GM18870 (cell line): ENCODE results near the gene ALPL.
"Not testable (repeated sequence)": the region's sequence is repeated elsewhere in the genome, so short reads cannot be mapped to it uniquely, and the experiment has no call there.

Experiments
- ATAC-seq: cut with Tn5 transposase; IDR thresholded peaks from one replicate; pipeline ENCODE4 v1.9.1; 2021; ENCODE audit warnings: moderate library complexity; ENCODE audit not compliant: unreplicated experiment

The ALPL gene

DNA sequence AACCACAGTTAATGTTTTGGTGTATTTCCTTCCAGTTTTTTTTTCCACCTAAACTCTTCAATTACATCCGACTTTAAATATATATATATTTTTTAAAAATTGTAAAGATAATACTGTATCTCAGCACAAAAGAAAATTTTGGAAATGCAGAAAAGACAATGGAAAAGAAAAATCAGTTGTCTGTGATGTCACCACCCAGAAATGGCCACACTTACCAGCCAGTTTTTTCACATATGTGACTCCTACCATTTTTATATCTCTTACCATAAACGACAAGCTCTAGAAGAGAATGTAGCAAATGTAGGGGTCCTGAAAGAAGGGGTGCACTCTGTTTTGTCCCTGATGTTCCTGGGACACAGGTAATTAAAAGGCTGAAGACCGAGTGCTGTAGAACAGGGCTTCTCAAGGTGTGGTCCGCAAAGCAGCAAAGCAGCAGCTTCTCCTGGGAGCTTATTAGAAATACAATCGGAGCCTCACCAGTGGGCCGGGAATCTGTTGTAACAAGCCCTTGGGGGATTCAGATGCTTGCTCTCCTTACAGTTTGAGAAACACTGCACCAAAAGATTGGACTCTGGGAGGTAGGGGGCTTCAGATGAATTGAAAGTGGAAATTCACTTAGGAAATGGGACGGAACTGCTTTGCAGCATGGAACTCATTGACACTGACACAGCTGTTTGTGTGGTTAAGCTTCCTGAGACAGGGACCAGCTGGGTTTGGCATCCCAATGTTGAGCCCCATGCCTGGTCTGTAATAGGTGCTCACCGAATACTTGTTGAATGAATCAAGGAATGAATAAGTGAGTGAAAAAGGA, 44.1 kb downstream of the ALPL start:
- no peak for ATAC-seq

DNA sequence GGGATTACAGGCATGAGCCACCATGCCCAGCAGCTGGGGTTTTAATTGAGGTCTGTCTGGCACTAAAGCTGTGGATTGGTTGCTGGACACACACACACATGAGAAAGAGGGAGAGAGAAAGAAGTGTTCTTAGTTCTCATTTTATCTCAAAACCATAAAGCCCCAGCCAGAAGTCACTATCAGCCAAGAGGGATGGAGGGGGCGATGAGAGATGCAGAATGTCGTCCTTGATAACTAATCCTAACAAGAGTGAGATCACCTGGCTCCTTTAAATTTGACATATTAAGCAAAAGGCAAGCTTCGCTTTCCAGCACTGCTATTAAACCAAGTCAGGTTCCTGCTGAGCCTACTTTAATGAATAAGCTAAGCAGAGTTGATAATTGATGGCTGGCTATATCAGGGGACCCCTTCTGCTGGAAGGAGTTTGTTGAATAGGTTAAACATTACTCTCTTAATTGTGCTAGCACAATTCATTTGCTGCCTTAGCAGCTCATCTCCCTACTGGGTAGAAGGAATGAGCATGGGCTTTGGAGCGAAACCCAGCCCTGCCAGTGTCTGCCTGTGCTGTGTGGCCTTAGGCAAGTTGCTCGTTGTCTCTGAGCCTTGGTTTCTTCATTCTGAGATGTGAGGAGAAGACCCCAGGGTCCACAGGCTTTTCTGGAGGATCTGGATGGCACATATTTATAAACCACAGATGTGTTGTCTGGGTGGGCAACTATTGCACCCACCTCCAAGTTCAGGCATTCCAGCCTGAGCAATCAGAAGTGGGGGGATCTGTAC, 50.8 kb downstream of the ALPL start:
- ATAC-seq = no peak

DNA sequence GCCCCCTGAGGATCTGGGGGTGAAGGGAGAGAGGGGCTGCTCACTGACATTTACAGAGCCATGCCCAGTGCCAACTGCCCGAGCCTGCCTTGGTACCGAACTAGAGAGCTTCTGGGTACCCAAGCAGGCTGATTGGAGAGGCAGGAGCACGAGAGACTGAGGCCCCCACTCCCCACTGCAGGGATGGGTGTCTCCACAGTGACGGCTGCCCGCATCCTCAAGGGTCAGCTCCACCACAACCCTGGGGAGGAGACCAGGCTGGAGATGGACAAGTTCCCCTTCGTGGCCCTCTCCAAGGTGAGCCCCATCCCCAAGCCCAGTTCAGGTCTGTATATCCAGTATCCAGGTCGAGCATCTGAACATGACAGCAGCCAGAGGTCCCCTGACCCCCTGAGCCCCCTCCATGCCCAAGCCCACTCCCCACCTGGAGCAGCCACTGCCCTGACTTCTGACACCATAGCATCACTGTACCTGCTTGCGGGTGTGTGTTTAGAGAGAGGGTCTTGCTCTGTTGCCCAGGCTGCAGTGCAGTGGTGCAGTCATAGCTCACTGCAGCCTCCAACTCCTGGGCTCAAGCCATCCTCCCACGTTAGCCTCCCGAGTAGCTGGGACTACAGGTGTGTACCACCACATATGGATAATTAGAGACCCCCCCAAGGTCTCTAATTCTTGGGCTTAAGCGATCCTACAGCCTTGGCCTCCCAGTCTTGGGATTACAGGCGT, 51.9 kb downstream of the ALPL start:
- ATAC-seq = no peak

DNA sequence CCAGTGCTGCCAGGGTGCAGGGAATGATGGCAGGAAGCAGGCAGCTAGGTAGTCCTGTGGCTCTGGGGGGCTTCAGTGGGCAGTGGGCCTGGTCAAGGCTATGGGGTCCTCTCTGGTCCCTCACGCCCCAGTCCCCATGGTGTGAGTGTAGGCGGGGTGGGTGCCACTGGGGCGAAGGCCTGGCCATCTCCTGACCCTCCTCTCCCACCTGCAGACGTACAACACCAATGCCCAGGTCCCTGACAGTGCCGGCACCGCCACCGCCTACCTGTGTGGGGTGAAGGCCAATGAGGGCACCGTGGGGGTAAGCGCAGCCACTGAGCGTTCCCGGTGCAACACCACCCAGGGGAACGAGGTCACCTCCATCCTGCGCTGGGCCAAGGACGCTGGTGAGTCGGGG, 53.7 kb downstream of the ALPL start:
- no peak for ATAC-seq

DNA sequence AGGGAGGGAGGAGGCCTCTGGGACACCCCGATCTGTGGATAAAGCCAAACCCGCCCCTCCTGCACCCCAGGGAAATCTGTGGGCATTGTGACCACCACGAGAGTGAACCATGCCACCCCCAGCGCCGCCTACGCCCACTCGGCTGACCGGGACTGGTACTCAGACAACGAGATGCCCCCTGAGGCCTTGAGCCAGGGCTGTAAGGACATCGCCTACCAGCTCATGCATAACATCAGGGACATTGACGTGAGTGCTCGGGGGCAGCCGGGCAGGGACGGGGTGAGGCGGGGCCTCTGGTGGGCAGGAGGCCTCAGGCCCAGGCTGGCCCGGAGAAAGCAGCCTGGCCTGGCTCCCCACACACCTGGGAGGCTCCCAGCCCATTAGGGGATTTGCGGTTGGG, 54.7 kb downstream of the ALPL start:
- no peak for ATAC-seq

DNA sequence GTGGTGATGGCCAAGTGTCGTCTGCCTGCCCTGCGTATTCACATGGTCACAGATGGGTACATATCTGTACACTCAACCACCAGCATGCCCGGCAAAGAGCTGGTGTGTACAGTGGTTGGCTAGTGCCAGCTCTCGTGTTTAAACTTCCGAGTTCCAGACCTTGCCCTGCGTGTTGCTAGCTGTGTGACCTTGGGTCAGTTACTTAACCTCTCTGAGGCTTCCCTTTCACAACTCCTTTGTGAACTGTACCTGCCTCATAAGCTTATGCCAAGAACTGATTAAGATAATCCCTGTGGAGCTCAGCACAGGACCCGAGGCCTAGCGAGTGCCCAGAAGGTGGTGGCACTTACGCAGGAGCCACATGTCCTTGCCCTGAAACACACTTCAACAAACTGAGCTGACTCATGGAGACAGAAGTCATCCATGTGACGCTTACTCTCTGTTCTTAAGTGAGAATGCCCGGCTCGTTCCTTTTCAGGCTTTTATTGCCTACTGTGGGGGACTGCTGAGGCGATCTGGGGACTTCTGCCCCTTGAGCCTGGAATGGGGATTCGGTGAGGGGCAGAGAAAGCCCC, 55.4 kb downstream of the ALPL start:
- ATAC-seq = no peak

DNA sequence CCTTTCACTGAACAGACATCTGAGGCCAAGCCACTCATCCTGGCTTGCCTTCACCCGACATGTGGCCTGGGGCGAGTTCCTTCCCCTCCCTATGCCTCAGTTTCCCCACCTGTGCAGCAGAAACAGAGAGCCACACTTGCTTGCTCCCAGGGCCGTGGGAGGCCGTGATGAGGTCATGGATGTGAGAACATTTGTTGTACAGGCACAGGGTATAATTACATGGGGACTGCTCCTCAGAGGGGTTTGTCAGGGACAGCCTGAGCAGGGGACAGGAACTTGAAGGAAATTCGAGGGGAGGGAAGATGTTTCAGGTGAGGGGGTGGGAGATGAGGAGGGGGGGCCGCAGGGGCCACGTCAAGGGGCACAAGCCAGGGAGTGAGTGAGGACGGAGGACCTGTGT, 56.1 kb downstream of the ALPL start:
- no peak for ATAC-seq

DNA sequence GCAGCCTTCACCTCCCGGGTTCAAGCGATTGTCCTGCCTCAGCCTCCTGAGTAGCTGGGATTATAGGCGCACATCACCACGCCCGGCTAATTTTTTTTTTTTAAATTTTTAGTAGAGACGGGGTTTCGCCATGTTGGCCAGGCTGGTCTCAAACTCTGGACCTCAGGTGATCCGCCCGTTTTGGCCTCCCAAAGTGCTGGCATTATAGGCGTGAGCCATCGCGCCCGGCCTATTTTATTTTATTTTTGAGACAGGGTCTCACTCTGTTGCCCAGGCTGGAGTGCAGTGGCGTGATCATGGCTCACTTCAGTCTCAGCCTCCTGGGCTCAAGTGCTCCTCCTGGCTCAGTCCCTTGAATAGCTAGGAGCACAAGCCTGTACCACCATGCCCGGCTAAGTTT, 57.1 kb downstream of the ALPL start:
- ATAC-seq = not testable (repeated sequence)

DNA sequence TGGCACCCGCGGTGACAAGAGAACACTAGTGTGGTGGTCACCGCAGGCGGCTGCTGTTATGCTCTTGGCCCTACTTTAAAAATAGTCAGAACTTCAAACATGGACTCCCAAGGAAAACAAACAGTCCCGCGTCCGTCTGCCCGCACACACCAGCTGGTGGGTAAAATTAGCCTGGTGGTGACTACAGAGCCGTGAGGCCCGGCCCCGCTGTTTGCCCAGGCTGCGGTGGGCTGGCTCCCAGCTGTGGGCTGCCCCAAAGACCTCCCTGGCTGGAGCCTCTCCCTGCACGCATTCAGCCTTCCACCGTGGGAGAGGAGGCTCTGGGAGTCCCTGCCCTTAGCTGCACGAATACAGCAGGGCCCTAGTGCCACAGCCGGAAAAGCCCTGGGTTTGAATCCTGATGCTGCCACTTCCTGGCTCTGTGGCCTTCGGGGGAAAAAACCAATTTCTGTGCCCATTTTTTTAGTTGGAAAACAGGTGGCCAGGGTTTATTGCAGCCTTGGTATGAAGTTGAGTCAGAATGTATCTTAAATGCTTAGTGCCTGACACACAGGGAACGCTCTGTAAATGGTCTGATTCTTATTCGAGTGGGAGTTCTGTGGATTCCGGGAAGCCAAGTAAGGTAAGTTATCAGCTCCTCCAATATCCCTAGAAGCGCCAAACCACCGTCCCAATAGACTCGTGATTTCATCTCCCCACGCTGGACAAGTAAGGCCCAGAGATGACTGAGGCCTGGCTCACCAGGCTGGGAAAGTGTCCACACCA, 58.2 kb downstream of the ALPL start:
- ATAC-seq = no peak

DNA sequence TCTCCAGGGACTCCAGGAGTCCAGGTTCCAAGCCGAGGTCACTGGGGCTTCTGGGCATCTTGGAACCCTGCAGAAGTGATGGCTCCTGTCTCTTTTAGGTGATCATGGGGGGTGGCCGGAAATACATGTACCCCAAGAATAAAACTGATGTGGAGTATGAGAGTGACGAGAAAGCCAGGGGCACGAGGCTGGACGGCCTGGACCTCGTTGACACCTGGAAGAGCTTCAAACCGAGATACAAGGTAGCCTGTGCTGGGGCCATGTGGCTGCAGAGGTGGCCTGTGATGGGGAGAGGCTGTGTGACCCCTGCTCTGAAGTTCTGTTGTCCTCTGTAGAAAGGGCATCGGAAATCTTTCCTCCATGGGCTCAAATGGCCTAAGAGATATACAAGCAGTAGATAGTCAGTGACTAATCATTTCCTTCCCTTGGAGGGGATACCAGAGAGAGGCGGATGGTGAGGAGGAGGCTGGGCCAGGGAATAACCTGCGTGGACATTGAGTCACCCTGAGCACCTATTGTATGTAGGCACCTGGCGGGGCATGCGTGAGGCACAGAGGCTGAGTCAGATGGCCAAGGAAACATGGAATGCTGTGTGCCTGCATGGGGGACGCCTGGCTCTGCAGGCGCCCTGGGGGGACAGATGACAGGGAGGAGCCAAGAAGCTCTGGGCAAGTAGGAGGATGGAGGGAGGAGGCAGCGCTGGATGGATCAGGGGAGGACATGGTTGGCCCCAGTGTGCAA, 59.0 kb downstream of the ALPL start:
- no peak for ATAC-seq

DNA sequence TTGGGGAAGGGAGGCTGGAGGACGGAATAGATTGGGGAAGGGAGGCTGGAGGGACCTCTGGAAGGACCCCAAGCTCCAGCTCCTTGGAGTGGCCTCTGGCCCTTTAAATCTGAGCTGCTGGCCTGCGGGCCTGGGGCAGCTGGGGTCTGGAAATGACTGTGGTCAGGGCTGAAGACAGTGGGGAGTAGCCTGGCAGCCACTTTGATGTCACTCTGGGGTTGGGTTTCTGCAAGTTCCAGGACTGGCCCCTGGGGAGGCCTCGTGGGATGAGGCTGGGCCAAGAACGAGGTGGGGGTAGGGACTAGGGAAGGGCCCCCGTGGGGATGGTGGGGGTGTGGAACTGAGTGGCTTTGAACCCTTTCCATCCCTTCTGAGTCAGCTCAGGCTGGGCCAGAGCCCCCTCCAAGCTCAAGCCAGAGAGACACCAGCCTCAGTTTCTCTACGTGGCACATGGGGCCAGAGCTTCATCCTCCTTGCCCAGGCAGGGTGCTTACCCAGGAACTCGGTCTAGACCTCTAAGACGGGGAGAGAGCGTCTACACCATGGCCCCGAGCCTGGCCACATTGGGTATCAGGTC, 59.7 kb downstream of the ALPL start:
- no peak for ATAC-seq

DNA sequence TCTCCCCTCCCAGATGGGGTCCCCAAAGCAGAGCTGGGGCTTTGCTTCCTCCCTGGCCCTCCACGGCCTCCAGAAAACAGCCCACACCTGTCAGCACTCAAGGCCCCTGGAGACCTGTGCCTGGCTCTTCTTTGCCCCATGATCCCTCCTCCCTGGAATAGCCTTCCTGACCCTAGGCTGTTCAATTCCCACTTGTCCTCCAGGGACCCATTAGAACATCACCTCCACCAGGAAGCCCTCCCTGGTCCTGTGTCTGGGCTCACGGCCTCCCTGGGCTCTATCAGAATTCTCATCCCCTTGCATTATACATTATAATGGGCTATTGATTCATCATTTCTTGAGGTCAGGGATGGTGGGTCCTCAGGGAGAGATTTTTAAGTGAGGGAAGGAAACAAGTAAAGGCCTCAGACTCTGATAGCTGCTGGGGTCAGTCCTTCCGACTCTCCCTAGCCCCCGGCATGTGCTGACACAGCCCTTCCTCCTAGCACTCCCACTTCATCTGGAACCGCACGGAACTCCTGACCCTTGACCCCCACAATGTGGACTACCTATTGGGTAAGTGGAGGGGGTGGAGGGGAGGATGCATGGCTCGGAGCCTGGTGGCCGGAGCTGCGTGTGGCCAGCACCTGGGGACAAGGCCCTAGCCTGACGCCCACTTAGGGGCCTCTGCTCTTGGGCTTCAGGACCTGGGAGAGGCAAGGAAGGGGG, 60.8 kb downstream of the ALPL start:
- ATAC-seq = no peak

DNA sequence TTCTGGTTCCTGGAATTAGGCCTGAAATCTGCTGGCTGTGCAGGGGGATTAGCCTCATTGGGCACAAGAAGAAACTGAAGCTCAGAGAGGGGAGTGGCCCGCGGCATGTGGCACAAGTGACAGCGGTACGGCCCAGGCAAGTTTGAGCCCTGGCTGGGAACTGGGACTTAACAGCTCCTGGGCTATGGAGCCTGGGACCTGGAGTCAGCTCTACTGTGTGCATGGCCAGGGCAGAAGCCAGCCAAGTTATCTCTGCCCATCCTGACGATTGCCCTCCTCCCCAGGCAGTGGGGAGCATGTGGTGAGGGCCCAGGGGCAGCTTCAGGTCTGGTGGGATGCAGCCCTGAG, 61.3 kb downstream of the ALPL start:
- no peak for ATAC-seq

DNA sequence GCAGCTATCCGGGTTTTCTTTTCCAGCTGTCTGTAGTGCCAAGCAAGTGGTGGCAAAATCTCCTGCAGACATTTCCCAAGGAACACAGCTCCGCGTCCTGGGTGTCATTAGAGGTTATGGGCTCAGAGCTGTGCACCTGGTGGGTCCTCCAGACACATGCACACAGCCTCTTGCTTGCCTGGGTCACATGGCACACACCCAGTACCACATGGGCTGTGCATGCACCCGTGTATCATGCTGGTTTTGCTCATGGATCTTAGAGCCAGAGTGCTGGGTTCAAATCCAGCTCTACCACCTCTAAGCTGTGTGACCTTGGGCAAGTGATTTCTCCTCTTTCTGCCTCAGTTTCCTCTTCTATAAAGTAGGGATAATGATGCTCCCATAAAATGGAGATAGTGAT, 61.7 kb downstream of the ALPL start:
- no peak for ATAC-seq

DNA sequence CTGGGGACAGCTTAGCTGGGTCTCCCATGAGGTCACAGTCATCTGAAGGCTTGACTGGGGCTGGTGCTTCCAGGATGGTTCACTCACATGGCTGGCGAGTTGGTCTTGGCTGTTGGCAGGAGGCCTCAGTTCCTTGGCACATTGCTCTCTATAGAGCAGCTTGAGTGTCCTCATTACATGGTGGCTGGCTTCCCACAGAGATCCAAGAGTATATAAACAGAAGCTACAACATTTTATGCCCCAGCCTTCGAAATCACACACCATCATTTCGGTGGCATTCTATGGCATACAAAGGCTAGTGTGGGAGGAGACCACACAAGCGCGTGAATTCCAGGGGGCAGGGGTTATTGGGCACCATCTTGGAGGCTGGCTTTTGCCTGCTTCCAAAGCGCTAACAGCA, 63.0 kb downstream of the ALPL start:
- no peak for ATAC-seq

DNA sequence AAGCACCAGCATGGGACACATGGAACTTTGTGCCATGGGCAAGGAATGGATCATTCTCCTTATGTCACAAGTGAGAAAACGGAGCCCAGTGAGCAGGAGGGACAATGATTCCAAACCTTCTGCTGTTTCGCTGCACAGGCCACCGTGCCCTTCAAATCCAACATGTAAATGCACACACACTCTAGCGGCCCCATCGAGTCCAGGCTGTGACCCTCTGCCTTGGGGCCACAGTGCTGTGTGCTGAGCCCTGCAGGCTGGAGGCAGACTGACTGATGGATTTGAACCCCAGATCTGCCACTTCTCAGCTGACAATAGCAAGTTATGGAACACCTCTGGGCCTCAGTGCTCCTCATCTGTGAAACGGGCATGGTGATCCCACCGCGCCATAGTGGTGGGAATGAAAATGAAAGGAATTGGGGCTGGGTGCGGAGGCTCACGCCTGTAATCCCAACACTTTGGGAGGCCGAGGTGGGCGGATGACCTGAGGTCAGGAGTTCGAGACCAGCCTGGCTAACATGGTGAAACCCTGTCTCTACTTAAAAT, 63.6 kb downstream of the ALPL start:
- no peak for ATAC-seq

DNA sequence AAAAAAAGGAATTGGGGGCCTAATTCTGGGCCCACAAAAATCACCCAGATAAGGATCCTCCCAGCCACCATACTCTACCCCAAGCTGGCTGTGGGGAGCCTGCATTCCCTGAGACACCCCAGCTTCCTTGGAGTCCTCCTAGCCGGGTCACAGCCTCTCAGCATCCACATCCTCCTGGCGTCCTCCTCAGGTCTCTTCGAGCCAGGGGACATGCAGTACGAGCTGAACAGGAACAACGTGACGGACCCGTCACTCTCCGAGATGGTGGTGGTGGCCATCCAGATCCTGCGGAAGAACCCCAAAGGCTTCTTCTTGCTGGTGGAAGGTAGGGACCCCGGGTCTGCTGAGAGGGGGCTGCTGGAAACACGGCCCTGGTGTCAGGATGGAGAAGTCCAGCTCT, 64.3 kb downstream of the ALPL start:
- ATAC-seq = no peak

DNA sequence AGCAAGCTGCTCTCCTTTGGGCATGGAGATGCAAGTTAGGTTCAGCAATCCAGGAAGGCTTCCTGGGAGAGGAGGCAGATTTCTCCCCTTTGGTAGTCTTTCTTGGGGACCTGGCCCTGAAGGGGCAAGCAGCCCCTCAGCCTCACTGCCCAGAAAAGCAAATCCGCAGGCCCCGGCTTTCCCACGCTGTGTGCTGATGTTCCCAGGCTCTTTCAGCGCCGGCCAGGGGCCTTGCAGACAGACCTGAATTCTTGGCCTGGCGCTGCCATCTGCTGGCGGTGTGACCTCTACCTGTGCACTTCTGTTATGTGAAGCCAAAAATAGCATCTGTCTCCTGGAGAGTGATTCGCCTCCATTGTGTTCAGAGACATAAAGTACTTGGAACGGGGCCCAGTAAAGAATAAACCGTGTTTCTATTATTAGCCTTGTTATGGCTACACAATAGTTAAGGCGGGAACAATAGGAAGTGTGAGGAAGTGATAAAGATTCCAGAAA, 64.8 kb downstream of the ALPL start:
- no peak for ATAC-seq
